ENCODE results near the gene ARFGEF3. TPM values are rescaled to one million over a fixed set of nuclear protein-coding genes. Genes with fewer than 3 reads are reported as not detected.

ARFGEF3 gene
- total RNA-seq, 1 donor from 2014 or later: 2.0 TPM

DNA sequence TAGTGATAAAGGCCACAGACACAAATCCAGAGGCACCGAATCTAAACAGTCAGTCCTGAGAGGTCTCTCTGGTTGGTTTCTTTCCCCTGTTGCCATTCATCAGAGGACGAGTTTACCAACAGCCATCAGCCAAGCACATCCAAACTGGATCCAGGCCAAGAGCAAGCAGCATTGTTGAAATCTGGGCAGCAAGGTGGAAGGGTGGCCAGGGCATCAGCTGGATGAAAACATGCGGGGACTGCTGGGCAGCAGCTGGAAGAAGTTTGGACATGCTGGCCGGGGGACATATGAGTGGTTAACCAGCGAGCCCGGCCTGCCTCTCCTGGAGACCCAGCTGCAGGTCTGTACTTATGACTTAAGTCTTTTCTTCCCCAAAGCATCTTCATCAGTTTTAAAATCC, 216.1 kb downstream of the ARFGEF3 start, which contains the start of gene SMIM28:
Gene SMIM28, plus strand, starts transcription at position 62 of the 400 bp plus-strand sequence. Its CDS starts 168 bp downstream, at position 230.
- Histone ChIP-seq H3K27me3 (ENCODE audit: low read depth) (no peaks in the 10 kb centered on the region), H3K9me3 (replicated peaks) (no peaks in the 10 kb centered on the region), H3K27ac (replicated peaks) (no peak within 1 kb of the TSS), H3K36me3 (no peaks in the 10 kb centered on the region), H3K4me3 (no peak within 1 kb of the TSS), H3K4me1 (no peaks in the 10 kb centered on the region)
- intact Hi-C loops (cut with micrococcal nuclease): no loop called here
- DNase-seq: no peak
- TF ChIP-seq, protein P1, sequence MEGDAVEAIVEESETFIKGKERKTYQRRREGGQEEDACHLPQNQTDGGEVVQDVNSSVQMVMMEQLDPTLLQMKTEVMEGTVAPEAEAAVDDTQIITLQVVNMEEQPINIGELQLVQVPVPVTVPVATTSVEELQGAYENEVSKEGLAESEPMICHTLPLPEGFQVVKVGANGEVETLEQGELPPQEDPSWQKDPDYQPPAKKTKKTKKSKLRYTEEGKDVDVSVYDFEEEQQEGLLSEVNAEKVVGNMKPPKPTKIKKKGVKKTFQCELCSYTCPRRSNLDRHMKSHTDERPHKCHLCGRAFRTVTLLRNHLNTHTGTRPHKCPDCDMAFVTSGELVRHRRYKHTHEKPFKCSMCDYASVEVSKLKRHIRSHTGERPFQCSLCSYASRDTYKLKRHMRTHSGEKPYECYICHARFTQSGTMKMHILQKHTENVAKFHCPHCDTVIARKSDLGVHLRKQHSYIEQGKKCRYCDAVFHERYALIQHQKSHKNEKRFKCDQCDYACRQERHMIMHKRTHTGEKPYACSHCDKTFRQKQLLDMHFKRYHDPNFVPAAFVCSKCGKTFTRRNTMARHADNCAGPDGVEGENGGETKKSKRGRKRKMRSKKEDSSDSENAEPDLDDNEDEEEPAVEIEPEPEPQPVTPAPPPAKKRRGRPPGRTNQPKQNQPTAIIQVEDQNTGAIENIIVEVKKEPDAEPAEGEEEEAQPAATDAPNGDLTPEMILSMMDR (IDR thresholded peaks at IDR 0.05; ENCODE audit: borderline replicate concordance): no peak

DNA sequence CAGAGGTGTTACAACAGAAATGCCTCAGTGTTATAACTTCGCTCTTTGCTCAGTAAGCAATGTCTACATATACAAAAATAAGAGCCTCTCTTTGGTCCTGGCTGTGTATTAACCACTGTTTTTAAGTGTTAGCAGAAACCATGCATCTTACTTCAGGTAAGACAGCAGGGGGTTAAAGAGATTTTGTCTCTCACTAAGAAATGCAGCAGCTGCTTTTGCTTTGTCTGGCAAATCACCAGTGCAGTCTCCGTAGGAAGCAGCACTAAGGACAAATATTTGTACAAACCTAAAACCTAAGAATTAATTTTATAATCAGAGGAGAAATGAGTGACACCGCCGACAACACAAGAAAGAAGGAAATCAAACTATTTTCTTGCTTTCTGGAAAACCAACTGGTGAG, 216.7 kb downstream of the ARFGEF3 start:
- Histone ChIP-seq H3K4me1 (no peaks in the 10 kb centered on the region), H3K36me3 (no peaks in the 10 kb centered on the region), H3K4me3 (no peak overlapping the region), H3K27ac (replicated peaks) (no peak overlapping the region), H3K27me3 (ENCODE audit: low read depth) (no peaks in the 10 kb centered on the region), H3K9me3 (replicated peaks) (no peaks in the 10 kb centered on the region)
- DNase-seq: no peak
- intact Hi-C loops (cut with micrococcal nuclease): no loop called here
- TF ChIP-seq, protein P1 (IDR thresholded peaks at IDR 0.05; ENCODE audit: borderline replicate concordance): no peak

DNA sequence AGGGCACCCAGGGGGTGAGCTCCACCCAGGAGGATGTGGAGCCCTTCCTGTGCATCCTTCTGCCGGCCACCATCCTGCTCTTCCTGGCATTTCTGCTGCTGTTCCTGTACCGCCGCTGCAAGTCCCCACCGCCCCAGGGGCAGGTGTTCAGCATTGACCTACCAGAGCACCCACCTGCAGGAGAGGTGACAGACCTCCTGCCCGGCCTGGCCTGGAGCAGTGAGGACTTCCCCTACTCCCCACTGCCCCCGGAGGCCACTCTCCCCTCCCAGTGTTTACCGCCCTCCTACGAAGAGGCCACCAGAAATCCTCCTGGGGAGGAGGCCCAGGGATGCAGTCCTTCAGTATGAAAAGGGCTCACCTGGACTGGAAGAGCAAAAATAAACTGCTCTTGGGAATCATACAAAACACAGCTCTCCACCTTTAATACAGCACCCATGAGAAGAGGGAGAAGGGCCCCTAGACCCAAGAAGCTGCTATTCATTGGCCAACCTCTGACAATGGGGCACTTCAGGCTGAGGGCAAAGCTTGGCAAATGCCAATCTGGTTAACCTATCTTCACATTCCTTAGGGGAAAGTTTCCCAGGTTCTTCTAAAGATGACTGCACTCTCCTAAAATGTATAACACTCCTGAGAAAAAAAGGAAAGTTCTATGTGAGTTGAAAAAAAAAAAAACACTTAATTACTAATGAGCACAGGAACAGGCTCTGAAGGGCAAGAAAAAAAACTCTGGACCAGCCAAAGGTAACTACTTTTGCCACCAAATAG, 220.9 kb downstream of the ARFGEF3 start:
- intact Hi-C loops (cut with micrococcal nuclease): no loop called here
- H3K4me1 ChIP-seq: no peaks in the 10 kb centered on the region

DNA sequence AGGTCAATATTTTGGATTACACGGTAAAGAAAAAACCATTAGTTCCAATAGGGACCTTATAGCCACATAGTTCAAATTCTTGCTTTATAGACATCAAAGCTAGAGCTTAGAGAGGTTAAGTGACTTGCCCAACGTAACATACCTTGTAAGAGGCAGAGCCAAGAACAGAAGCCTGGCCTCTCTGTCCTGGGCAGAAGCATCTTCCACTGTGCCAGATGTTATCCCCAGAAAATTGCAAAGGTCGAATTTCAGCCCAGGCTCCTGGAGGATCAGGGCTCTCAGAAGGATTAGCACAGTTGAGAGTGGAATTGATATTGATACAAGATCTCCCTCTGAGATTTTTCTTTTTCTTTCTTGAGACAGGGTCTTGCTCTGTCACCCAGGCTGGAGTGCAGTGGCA, 222.0 kb downstream of the ARFGEF3 start:
- H3K9me3 ChIP-seq (replicated peaks): no peaks in the 10 kb centered on the region
- no peaks in the 10 kb centered on the region for H3K36me3 ChIP-seq
- intact Hi-C loops (cut with micrococcal nuclease): no loop called here
- no peaks in the 10 kb centered on the region for H3K4me1 ChIP-seq
- TF ChIP-seq, protein P1 (IDR thresholded peaks at IDR 0.05; ENCODE audit: borderline replicate concordance): no peak
- no peaks in the 10 kb centered on the region for H3K27me3 ChIP-seq (ENCODE audit: low read depth)
- no peak overlapping the region for H3K27ac ChIP-seq (replicated peaks)
- H3K4me3 ChIP-seq: no peak overlapping the region
- no peak for DNase-seq

More for the DNA sequence above, 220.9 kb downstream of the ARFGEF3 start:
- Histone ChIP-seq H3K4me3 (no peak overlapping the region), H3K27ac (replicated peaks) (no peak overlapping the region), H3K9me3 (replicated peaks) (no peaks in the 10 kb centered on the region), H3K27me3 (ENCODE audit: low read depth) (no peaks in the 10 kb centered on the region), H3K36me3 (no peaks in the 10 kb centered on the region)
- DNase-seq: no peak
- TF ChIP-seq, protein P1 (IDR thresholded peaks at IDR 0.05; ENCODE audit: borderline replicate concordance): no peak

DNA sequence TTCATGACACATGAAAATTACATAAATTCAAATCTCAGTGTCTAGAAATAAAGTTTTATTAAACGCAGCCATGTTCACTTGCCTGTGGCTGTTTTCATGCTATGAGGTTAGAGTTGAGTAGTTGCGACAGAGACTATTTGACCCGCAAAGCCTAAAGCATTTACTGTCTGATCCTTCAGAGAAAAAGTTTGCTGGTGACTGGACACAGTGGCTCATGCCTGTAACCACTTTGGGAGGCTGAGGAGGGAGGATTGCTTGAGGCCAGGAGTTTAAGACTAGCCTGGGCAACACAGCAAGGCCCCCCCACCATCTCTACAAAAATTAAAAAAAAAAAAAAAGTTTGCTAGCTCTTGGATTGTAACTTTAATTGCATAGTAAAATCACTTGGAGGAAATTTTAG, 225.2 kb downstream of the ARFGEF3 start:
- Histone ChIP-seq H3K4me3 (no peak overlapping the region), H3K27ac (replicated peaks) (no peak overlapping the region), H3K4me1 (no peaks in the 10 kb centered on the region), H3K36me3 (no peaks in the 10 kb centered on the region), H3K9me3 (replicated peaks) (no peaks in the 10 kb centered on the region), H3K27me3 (ENCODE audit: low read depth) (no peaks in the 10 kb centered on the region)
- TF ChIP-seq, protein P1 (IDR thresholded peaks at IDR 0.05; ENCODE audit: borderline replicate concordance): no peak
- intact Hi-C loops (cut with micrococcal nuclease): no loop called here
- DNase-seq: no peak

Data from left ventricle myocardium inferior (tissue), 1 donor.